ENCODE data around the gene PYDC1.

Gene PYDC1

DNA sequence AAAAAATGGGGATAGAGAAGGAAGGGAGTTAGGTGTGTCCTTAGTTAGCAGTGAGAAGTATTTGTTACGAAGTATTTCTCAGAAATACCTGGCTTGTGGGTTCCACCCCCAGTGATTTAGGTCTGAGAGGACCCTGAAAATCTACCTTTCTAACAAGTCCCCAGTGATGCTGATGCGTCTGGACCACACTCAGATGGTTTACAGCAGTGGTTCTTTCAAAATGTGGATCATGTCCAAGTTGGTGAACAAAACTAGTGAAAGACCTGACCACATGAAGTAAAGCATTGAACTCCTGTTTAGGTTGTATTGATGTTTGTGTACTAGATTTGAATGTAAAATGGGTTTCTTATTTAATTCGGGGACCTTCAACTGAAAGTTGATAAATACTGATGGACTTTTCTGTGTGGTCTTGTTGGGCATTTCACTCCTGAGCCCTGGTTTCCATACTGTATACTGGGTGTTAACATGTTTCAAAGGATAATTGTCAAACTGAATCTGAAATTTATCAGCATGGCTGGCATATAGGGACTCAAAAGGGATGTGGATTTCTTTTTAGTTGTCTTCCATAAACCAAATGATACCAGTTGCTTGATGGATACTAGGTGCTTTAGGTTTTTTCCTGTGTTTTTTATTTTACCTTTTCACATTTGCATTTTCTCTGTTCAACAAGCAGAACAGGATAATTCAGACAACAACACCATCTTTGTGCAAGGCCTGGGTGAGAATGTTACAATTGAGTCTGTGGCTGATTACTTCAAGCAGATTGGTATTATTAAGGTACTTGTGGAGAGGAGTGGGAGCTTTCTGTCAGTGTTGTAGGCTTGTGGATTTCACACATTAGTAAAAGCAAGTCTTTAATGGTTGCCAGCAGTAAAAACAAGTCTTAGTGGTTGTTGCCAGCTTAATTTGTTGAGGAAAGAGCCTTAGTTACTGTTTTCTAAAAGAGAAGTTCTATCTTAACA is 28.2 kb downstream of the PYDC1 start:
- Mint-ChIP-seq H3K9me3 (no peaks in the 10 kb centered on the region), H3K4me3 (peak overlapping the region; percentile 60), H3K4me1 (peaks cover 89% of the 10 kb centered on the region), H3K27me3 (no peaks in the 10 kb centered on the region), H3K36me3 (ENCODE audit: insufficient read depth) (peaks cover 100% of the 10 kb centered on the region), H3K27ac (ENCODE audit: low read depth) (peak overlapping the region; percentile 91)
- DNase-seq (ENCODE audit: low spot score in 2 of 2) (no peak), ATAC-seq (replicated peaks; ENCODE audit: extremely low read depth, poor library complexity, severe bottlenecking) (peak; percentile 41)

DNA sequence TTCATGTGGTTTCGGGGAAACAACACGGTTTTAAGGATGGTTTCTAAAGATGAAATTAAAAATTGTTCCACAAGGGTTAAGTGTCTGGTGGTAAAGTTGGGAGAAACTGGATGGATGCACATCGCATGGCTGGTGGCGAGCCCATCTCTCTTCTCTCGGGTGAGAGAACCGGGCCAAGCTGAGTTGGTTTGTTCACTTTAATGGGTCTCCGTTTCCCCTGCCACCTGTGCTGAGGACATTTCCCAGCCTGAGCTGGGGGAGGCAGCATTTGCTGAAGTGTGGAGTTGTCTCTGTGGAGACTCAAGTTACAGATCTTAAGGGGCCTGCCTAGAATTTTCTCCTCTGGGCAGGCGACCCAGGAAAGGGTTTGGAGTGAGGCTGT is 29.1 kb downstream of the PYDC1 start:
- H3K27me3 Mint-ChIP-seq = no peaks in the 10 kb centered on the region
- peak overlapping the region; percentile 91 for H3K27ac Mint-ChIP-seq (ENCODE audit: low read depth)
- H3K9me3 Mint-ChIP-seq = no peaks in the 10 kb centered on the region
- H3K36me3 Mint-ChIP-seq (ENCODE audit: insufficient read depth) = peaks cover 100% of the 10 kb centered on the region
- H3K4me1 Mint-ChIP-seq = peaks cover 91% of the 10 kb centered on the region
- H3K4me3 Mint-ChIP-seq = peak overlapping the region; percentile 60
- DNase-seq (ENCODE audit: low spot score in 2 of 2) = no peak
- no peak for ATAC-seq (replicated peaks; ENCODE audit: extremely low read depth, poor library complexity, severe bottlenecking)

DNA sequence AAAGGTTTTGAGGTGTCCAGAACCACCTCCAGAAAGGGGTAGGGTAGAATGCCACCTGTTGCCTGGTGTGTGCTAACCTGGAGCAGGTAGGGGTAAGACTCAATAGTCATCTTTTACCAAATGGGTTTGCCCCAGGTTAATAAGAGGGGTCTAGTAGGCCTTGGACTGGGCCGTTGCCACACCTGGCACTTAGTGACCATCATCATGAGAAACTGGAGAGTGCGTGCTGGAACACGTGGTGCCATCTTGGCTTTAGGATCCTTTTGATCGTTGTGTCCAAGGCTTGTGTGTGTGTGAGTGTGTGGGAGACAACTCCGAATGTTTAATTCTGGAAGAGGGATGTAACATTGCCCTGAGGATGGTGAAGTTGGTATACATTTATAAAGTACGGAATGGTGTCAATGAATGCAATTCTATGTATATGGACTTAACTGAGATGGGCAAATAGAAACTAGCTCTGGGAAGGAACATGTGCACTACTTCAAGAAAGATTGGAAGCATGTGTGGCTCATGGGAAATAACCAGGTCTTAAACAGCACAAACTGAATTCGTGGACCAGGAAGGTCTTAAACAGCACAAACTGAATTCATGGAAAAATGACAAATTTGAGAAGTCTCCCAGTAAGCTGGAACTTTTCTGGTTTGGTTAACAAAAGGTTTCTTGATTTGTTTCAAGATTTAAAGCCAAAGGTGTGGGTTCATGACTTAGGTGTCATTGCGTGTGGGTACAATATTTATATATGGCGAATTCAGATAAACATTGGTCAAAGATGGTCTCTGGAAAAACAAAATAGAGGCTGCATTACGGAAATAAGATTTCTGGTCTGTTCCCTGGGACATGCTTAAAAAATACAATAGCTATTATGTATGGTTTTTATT is 29.8 kb downstream of the PYDC1 start:
- no peak for ATAC-seq (replicated peaks; ENCODE audit: extremely low read depth, poor library complexity, severe bottlenecking)
- H3K4me1 Mint-ChIP-seq = peaks cover 98% of the 10 kb centered on the region
- H3K27me3 Mint-ChIP-seq = no peaks in the 10 kb centered on the region
- peak overlapping the region; percentile 42 for H3K4me3 Mint-ChIP-seq
- H3K9me3 Mint-ChIP-seq = no peaks in the 10 kb centered on the region
- peak overlapping the region; percentile 91 for H3K27ac Mint-ChIP-seq (ENCODE audit: low read depth)
- DNase-seq (ENCODE audit: low spot score in 2 of 2) = no peak
- peaks cover 100% of the 10 kb centered on the region for H3K36me3 Mint-ChIP-seq (ENCODE audit: insufficient read depth)

DNA sequence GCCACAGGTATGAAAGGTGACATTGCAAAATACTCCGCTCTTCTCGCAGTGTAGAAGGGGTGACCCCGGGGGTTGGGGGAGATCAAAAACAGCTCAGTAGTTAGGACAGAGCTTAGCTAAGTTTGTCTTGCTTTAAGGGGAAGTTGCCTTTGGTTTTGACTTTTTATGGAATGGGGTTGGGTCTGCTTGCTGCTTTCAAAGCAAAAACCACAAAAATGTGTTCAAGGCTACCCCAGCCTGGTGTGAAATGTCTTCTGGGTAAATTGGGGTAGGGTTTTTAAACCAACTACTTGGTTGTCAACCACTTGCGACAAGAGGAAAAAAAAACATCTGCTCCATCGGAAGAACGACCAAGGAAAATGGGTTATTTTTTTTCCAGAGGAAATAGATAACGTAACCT is 30.8 kb downstream of the PYDC1 start:
- ATAC-seq (replicated peaks; ENCODE audit: extremely low read depth, poor library complexity, severe bottlenecking) = no peak
- peak overlapping the region; percentile 42 for H3K4me3 Mint-ChIP-seq

DNA sequence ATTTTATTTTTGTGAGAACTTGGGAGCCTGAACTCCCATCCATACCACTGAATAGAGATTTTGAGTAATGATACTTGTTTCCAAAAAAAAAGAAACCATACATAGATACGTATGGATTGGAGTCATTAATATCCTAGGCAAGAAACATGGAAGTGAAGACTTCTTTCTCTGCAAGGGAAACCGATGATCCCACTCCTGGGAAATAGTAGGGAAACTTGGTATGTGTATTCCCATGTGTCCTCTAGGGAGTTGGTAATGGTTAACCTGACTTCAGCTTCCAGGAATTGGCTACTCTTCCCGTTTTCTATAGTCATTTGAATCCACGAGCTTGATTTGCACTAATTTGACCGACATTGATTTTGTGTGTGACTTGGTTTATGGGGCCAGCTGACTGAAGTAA is 31.6 kb downstream of the PYDC1 start:
- Mint-ChIP-seq H3K27ac (ENCODE audit: low read depth) (peak overlapping the region; percentile 83), H3K27me3 (no peaks in the 10 kb centered on the region), H3K4me3 (peak overlapping the region; percentile 42), H3K9me3 (no peaks in the 10 kb centered on the region), H3K36me3 (ENCODE audit: insufficient read depth) (peaks cover 100% of the 10 kb centered on the region), H3K4me1 (peaks cover 94% of the 10 kb centered on the region)
- no peak for ATAC-seq (replicated peaks; ENCODE audit: extremely low read depth, poor library complexity, severe bottlenecking)
- no peak for DNase-seq (ENCODE audit: low spot score in 2 of 2)

More for the DNA sequence above, 30.8 kb downstream of the PYDC1 start:
- Mint-ChIP-seq H3K36me3 (ENCODE audit: insufficient read depth) (peaks cover 100% of the 10 kb centered on the region), H3K27ac (ENCODE audit: low read depth) (peak overlapping the region; percentile 53), H3K9me3 (no peaks in the 10 kb centered on the region), H3K27me3 (no peaks in the 10 kb centered on the region), H3K4me1 (peaks cover 98% of the 10 kb centered on the region)
- DNase-seq (ENCODE audit: low spot score in 2 of 2) = no peak

DNA sequence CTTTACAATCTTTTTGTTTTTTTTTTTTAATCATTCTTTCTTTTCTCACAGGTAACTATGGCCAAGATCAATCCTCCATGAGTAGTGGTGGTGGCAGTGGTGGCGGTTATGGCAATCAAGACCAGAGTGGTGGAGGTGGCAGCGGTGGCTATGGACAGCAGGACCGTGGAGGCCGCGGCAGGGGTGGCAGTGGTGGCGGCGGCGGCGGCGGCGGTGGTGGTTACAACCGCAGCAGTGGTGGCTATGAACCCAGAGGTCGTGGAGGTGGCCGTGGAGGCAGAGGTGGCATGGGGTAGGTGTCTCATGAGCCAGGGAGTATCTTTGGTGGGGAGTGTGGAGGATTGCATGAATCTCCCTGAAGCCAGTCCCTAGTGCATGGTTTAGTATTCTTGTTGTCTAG is 32.0 kb downstream of the PYDC1 start:
- DNase-seq (ENCODE audit: low spot score in 2 of 2) (no peak), ATAC-seq (replicated peaks; ENCODE audit: extremely low read depth, poor library complexity, severe bottlenecking) (no peak)
- Mint-ChIP-seq H3K36me3 (ENCODE audit: insufficient read depth) (peaks cover 100% of the 10 kb centered on the region), H3K4me3 (peak overlapping the region; percentile 42), H3K27me3 (no peaks in the 10 kb centered on the region), H3K27ac (ENCODE audit: low read depth) (peak overlapping the region; percentile 83), H3K4me1 (peaks cover 92% of the 10 kb centered on the region), H3K9me3 (no peaks in the 10 kb centered on the region)

DNA sequence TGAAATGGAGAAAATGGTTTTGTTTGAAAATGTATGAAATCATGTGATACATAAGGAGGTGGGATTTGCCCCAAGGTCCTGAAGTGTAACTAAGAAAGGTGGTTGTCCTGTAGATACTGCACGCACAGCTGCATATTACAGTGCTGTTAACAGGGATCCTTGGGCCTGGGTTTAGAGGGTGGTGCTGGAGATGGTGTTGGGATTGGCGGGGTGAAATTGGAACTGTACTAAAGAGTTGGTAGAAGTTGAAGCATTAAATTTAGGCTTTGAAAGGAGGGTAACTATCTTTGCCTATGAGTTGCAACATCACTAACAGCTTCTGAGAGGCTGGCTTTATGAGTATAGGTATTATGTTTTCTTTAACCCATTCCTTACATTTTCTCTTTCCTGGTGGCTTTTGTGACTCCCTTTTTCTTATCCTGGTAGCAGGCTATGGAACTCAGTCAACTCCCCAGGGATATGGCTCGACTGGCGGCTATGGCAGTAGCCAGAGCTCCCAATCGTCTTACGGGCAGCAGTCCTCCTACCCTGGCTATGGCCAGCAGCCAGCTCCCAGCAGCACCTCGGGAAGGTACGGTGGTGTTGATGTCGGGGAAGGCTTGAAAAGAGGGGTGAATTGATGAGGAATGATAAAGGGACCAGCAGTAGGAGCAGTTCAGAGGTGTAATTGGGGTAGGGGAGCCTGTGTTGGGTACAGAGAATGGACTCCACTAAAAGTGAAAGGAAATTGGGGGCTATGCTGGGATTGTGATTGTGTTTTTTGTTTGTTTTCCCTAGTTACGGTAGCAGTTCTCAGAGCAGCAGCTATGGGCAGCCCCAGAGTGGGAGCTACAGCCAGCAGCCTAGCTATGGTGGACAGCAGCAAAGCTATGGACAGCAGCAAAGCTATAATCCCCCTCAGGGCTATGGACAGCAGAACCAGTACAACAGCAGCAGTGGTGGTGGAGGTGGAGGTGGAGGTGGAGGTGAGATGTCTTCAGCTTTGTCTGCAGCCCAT is 33.2 kb downstream of the PYDC1 start:
- Mint-ChIP-seq H3K4me3 (peak overlapping the region; percentile 98), H3K27me3 (no peaks in the 10 kb centered on the region), H3K36me3 (ENCODE audit: insufficient read depth) (peaks cover 98% of the 10 kb centered on the region), H3K4me1 (peaks cover 88% of the 10 kb centered on the region), H3K9me3 (no peaks in the 10 kb centered on the region), H3K27ac (ENCODE audit: low read depth) (peak overlapping the region; percentile 99)
- DNase-seq (ENCODE audit: low spot score in 2 of 2) (no peak), ATAC-seq (replicated peaks; ENCODE audit: extremely low read depth, poor library complexity, severe bottlenecking) (no peak)

DNA sequence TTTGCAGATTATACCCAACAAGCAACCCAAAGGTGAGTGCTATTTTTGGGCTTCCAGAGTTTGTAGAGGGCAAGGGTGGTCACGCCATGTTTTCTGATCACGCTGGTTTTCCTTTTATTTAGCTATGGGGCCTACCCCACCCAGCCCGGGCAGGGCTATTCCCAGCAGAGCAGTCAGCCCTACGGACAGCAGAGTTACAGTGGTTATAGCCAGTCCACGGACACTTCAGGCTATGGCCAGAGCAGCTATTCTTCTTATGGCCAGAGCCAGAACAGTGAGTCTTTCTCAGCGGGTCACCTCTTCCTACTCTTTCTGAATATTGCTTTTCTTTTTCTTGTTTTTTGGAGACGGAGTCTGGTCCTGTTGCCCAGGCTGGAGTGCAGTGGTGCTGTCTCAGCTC is 34.5 kb downstream of the PYDC1 start:
- Mint-ChIP-seq H3K9me3 (no peaks in the 10 kb centered on the region), H3K4me3 (peak overlapping the region; percentile 98), H3K4me1 (peaks cover 81% of the 10 kb centered on the region), H3K27ac (ENCODE audit: low read depth) (peak overlapping the region; percentile 99), H3K36me3 (ENCODE audit: insufficient read depth) (peaks cover 85% of the 10 kb centered on the region), H3K27me3 (no peaks in the 10 kb centered on the region)
- no peak for ATAC-seq (replicated peaks; ENCODE audit: extremely low read depth, poor library complexity, severe bottlenecking)
- no peak for DNase-seq (ENCODE audit: low spot score in 2 of 2)

DNA sequence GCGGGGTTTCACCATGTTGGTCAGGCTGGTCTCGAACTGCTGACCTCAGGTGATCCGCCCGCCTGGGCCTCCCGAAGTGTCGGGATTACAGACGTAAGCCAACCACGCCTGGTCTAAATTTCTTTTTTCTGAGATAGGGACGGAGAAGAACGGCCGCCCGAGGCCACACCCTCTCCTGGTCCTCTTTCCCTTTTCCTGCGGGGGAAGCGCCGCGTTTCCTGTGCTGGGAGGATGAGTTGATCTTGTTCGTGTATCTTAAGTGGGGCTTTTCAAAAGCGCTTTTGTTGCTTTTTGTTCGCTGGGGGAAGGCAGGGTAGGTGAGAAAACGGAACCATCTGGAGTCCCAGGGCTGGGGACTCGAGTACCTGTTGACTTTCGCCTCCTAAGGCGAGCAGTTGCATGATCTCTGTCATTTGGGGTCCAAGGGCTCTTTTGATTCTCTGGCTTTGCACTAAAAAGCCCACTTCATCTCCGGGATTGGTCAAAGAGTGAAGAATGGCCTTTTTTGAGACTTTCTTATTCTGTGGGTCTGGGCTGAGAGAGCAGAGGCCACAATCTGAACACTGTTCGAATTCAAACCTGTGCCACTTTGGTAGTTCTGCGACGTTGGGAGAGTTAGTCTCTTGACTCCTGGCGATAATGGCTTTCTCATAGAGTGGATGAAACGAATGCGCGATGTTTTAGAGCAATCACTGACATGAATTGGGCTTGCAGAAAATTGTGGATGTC is 35.7 kb downstream of the PYDC1 start:
- H3K9me3 Mint-ChIP-seq = no peaks in the 10 kb centered on the region
- H3K4me3 Mint-ChIP-seq = peak overlapping the region; percentile 98
- H3K27me3 Mint-ChIP-seq = no peaks in the 10 kb centered on the region
- peaks cover 77% of the 10 kb centered on the region for H3K4me1 Mint-ChIP-seq
- ATAC-seq (replicated peaks; ENCODE audit: extremely low read depth, poor library complexity, severe bottlenecking) = no peak
- peaks cover 73% of the 10 kb centered on the region for H3K36me3 Mint-ChIP-seq (ENCODE audit: insufficient read depth)
- DNase-seq (ENCODE audit: low spot score in 2 of 2) = no peak
- H3K27ac Mint-ChIP-seq (ENCODE audit: low read depth) = peak overlapping the region; percentile 99

DNA sequence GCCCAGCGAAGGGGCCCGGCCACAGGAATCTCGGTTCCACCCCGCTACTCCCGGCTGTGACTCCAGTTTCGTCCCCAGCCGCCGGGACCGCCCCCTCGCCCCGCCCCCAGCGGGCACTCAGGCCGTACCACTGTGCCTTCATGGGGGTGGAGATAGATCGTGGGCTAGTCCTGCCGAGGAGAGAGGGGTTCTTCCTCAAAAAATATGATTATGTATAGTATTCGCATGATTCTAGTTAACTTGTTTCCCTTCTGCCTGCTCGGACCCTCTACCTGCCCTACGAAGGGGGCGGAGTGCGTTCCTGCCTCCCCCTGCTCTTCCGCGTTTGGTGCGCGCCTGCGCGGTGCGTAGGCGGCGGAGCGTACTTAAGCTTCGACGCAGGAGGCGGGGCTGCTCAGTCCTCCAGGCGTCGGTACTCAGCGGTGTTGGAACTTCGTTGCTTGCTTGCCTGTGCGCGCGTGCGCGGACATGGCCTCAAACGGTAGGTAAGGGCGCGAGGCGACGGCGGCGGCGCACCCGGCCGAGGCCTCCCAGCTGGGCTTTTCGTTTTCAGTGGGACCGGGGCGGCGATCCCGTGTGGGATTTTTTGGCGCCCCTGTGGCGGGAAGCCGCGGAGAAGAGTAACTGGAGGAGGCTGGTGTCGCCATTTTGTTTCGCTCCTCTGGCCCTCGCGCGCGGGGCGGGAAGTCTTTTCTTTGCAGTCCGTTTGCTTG is 37.0 kb downstream of the PYDC1 start, which contains the start of gene FUS:
TSS of gene FUS (plus strand) at position 393 of the 713 bp plus-strand sequence. CDS start at position 469, 76 bp downstream.
- H3K9me3 Mint-ChIP-seq = no peaks in the 10 kb centered on the region
- H3K4me3 Mint-ChIP-seq = peak within 1 kb of the TSS; percentile 98
- ATAC-seq (replicated peaks; ENCODE audit: extremely low read depth, poor library complexity, severe bottlenecking) = peak; percentile 49
- H3K36me3 Mint-ChIP-seq (ENCODE audit: insufficient read depth) = peaks cover 60% of the 10 kb centered on the region
- peak within 1 kb of the TSS; percentile 99 for H3K27ac Mint-ChIP-seq (ENCODE audit: low read depth)
- H3K27me3 Mint-ChIP-seq = no peaks in the 10 kb centered on the region
- peaks cover 63% of the 10 kb centered on the region for H3K4me1 Mint-ChIP-seq
- DNase-seq (ENCODE audit: low spot score in 2 of 2) = peak; percentile 92 to 93
